ENCODE results near the gene MOK.

DNA sequence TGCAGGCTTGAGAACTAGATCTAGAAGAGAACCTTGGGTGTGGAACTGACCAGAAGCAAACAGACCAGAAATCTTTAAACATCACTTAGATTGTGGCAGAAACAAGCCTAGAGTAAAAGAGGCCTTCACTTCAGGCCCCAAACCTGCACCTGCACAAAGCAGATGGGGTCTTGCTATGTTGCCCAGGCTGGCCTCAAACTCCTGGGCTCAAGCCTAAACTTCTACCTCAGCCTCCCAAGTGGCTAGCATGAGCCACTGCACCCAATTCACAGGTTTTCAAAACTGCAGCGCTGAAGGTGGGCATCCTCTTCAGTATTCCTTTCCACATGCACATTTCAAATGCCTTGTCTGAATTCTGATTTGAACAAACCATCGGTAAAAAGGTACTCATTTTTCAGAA, 19.9 kb downstream of the MOK start:
- TF ChIP-seq, protein P1, sequence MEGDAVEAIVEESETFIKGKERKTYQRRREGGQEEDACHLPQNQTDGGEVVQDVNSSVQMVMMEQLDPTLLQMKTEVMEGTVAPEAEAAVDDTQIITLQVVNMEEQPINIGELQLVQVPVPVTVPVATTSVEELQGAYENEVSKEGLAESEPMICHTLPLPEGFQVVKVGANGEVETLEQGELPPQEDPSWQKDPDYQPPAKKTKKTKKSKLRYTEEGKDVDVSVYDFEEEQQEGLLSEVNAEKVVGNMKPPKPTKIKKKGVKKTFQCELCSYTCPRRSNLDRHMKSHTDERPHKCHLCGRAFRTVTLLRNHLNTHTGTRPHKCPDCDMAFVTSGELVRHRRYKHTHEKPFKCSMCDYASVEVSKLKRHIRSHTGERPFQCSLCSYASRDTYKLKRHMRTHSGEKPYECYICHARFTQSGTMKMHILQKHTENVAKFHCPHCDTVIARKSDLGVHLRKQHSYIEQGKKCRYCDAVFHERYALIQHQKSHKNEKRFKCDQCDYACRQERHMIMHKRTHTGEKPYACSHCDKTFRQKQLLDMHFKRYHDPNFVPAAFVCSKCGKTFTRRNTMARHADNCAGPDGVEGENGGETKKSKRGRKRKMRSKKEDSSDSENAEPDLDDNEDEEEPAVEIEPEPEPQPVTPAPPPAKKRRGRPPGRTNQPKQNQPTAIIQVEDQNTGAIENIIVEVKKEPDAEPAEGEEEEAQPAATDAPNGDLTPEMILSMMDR (conservative IDR thresholded peaks at IDR 0.05 in 1 of 2, IDR thresholded peaks at IDR 0.05 in 1 of 2; ENCODE audit: low read depth in 1 of 2, low read length in 2 of 2): no peak
- TF ChIP-seq EZH2 (IDR thresholded peaks at IDR 0.05; ENCODE audit: low read length, missing control alignments): no peak
